Subcutaneous adipose tissue (tissue), 4 donors: ENCODE results near the gene SFRP5. TPM values are rescaled to one million over a fixed set of nuclear protein-coding genes. Genes with fewer than 3 reads are reported as not detected.

Experiments
- CTCF ChIP-seq: fragments of 450-650 bp; IDR thresholded peaks from one replicate; pipeline ENCODE4 v1.5.1; 2016; ENCODE audit warnings: low read depth, mild to moderate bottlenecking, control low read depth, antibody characterized with exemption, moderate library complexity
- total RNA-seq, 4 donors: library from RNA; depleted of rRNA; stranded (reverse); fragments of >200 nt; gene quantifications; one replicate each; pipeline ENCODE4 v1.1.0, GENCODE V29; 2016

SFRP5 gene
- total RNA-seq, 4 donors from 2014 or later: 0.49 to 1.5 TPM; not detected in 2

- TF ChIP-seq CTCF: no peak
These were observed 28.4 kb downstream of the SFRP5 start for GRCh38 chr10:97743169-97743943.

- TF ChIP-seq CTCF: no peak
These were observed 31.2 kb downstream of the SFRP5 start for GRCh38 chr10:97740613-97741012.

GRCh38 chr10:97738616-97739015 is 33.2 kb downstream of the SFRP5 start:
- no peak for TF ChIP-seq CTCF

GRCh38 chr10:97737770-97738265 is 34.0 kb downstream of the SFRP5 start:
- no peak for TF ChIP-seq CTCF

GRCh38 chr10:97736902-97737769 is 34.7 kb downstream of the SFRP5 start, which contains the start of gene ZFYVE27:
ZFYVE27 (plus strand) TSS chr10:97737128; CDS start chr10:97738478, 1,350 bp downstream.
- no peak for TF ChIP-seq CTCF

- TF ChIP-seq CTCF: no peak
These were observed 35.3 kb downstream of the SFRP5 start for GRCh38 chr10:97736403-97736901.

- no peak for TF ChIP-seq CTCF
These were observed 37.8 kb downstream of the SFRP5 start for GRCh38 chr10:97734021-97734420.
